ENCODE data around the gene GPR176. TPM values are rescaled to one million over a fixed set of nuclear protein-coding genes. Genes with fewer than 3 reads are reported as not detected.

Gene GPR176
- total RNA-seq, 1 donor = 120 TPM

GRCh38 chr15:39799552-39800011 is 120.5 kb downstream of the GPR176 start:
- no peak for DNase-seq (ENCODE audit: low read depth)
- TF ChIP-seq CTCF (IDR thresholded peaks at IDR 0.05; ENCODE audit: insufficient read depth, low read depth, low read length) = no peak
- no peak overlapping the region for H3K4me3 ChIP-seq (ENCODE audit: low read depth, low read length)

GRCh38 chr15:39798382-39798781 is 121.7 kb downstream of the GPR176 start:
- TF ChIP-seq CTCF (IDR thresholded peaks at IDR 0.05; ENCODE audit: insufficient read depth, low read depth, low read length) = no peak
- no peak overlapping the region for H3K4me3 ChIP-seq (ENCODE audit: low read depth, low read length)
- DNase-seq (ENCODE audit: low read depth) = no peak

- no peak for TF ChIP-seq CTCF (IDR thresholded peaks at IDR 0.05; ENCODE audit: insufficient read depth, low read depth, low read length)
- DNase-seq (ENCODE audit: low read depth) = no peak
Measured at GRCh38 chr15:39797407-39797806, 122.7 kb downstream of the GPR176 start.

GRCh38 chr15:39796601-39797000 is 123.5 kb downstream of the GPR176 start:
- no peak for DNase-seq (ENCODE audit: low read depth)
- TF ChIP-seq CTCF (IDR thresholded peaks at IDR 0.05; ENCODE audit: insufficient read depth, low read depth, low read length) = no peak
- H3K4me3 ChIP-seq (ENCODE audit: low read depth, low read length) = no peak overlapping the region

More at GRCh38 chr15:39797407-39797806, 122.7 kb downstream of the GPR176 start:
- H3K4me3 ChIP-seq (ENCODE audit: low read depth, low read length) = no peak overlapping the region

- no peak for TF ChIP-seq CTCF (IDR thresholded peaks at IDR 0.05; ENCODE audit: insufficient read depth, low read depth, low read length)
- no peak for DNase-seq (ENCODE audit: low read depth)
- H3K4me3 ChIP-seq (ENCODE audit: low read depth, low read length) = no peak overlapping the region
Measured at GRCh38 chr15:39795486-39795885, 124.6 kb downstream of the GPR176 start.

- no peak overlapping the region for H3K4me3 ChIP-seq (ENCODE audit: low read depth, low read length)
- TF ChIP-seq CTCF (IDR thresholded peaks at IDR 0.05; ENCODE audit: insufficient read depth, low read depth, low read length) = no peak
- DNase-seq (ENCODE audit: low read depth) = no peak
Measured at GRCh38 chr15:39794954-39795353, 125.1 kb downstream of the GPR176 start.

- no peak overlapping the region for H3K4me3 ChIP-seq (ENCODE audit: low read depth, low read length)
- TF ChIP-seq CTCF (IDR thresholded peaks at IDR 0.05; ENCODE audit: insufficient read depth, low read depth, low read length) = no peak
- no peak for DNase-seq (ENCODE audit: low read depth)
Measured at GRCh38 chr15:39793923-39794322, 126.1 kb downstream of the GPR176 start.

Data from fibroblast of villous mesenchyme (primary cell).